GM19452 (cell line): ENCODE data around the gene SLC17A7.

Experiments
- ATAC-seq: cut with Tn5 transposase; IDR thresholded peaks from one replicate; pipeline ENCODE4 v1.9.1; 2021; ENCODE audit not compliant: unreplicated experiment

SLC17A7 gene

GRCh38 chr19:49383599-49383998, 57.7 kb downstream of the SLC17A7 start:
- no peak for ATAC-seq

GRCh38 chr19:49382639-49383038, 58.7 kb downstream of the SLC17A7 start:
- ATAC-seq, result no peak

GRCh38 chr19:49380391-49380790, 60.9 kb downstream of the SLC17A7 start:
- no peak for ATAC-seq
